HepG2 (cell line): Measurements from ENCODE around the gene ABCC1. TPM values are rescaled to one million over a fixed set of nuclear protein-coding genes. Genes with fewer than 3 reads are reported as not detected.
A peak's percentile ranks its signal among the peaks of the same experiment; 100 is the strongest.

Experiments
- CTCF ChIP-seq: sonication (generic); formaldehyde crosslinking; IDR thresholded peaks from 2 replicates; pipeline ENCODE4 v1.5.0; 2020; ENCODE audit warnings: mild to moderate bottlenecking, missing genetic modification reagents, moderate library complexity
- FOXA1 ChIP-seq, 2 experiments: fragments of 450-650 bp in 1 of 2; sonication (generic) in 1 of 2; formaldehyde crosslinking in 1 of 2; IDR thresholded peaks; 2 replicates each; pipeline versions ENCODE4 v1.4.0 to v1.6.1; 2016 to 2020; ENCODE audit warnings: missing genetic modification reagents in 1 of 2
- HDAC2 ChIP-seq: sonication (generic); formaldehyde crosslinking; IDR thresholded peaks from 2 replicates; pipeline ENCODE4 v1.4.0; 2020; ENCODE audit warnings: missing genetic modification reagents
- HMG20B ChIP-seq: conservative IDR thresholded peaks from 2 replicates; pipeline ENCODE4 v1.6.1; 2016; ENCODE audit warnings: missing genetic modification reagents, missing compliant biosample characterization
- MLX ChIP-seq: IDR thresholded peaks from 2 replicates; pipeline ENCODE4 v1.6.1; 2016
- NFIC ChIP-seq: IDR thresholded peaks from 2 replicates; pipeline ENCODE4 v1.6.1; 2012; ENCODE audit warnings: mild to moderate bottlenecking, low read length, inconsistent platforms
- NFRKB ChIP-seq: fragments of 450-650 bp; IDR thresholded peaks from 2 replicates; pipeline ENCODE4 v1.6.1; 2017
- POLR2G ChIP-seq: fragments of 200-400 bp; formaldehyde crosslinking; IDR thresholded peaks from 2 replicates; pipeline ENCODE4 v1.6.1; 2018; ENCODE audit warnings: mild to moderate bottlenecking, low read depth, low read length, moderate library complexity
- SIX1 ChIP-seq: sonication (generic); formaldehyde crosslinking; IDR thresholded peaks from 2 replicates; pipeline ENCODE4 v1.4.0; 2020; ENCODE audit warnings: missing genetic modification reagents, borderline replicate concordance
- SMARCC2 ChIP-seq: fragments of 450-650 bp; IDR thresholded peaks from 2 replicates; pipeline ENCODE4 v1.6.1; 2017; ENCODE audit warnings: antibody characterized with exemption, mild to moderate bottlenecking
- SP5 ChIP-seq: IDR thresholded peaks from 2 replicates; pipeline ENCODE4 v1.6.1; 2016; ENCODE audit warnings: low read depth, borderline replicate concordance
- TBX2 ChIP-seq: sonication (generic); formaldehyde crosslinking; IDR thresholded peaks from 2 replicates; pipeline ENCODE4 v1.5.0; 2020; ENCODE audit warnings: missing genetic modification reagents, mild to moderate bottlenecking, borderline replicate concordance
- XRCC5 ChIP-seq: fragments of 200-400 bp; formaldehyde crosslinking; optimal IDR thresholded peaks from 2 replicates; pipeline ENCODE3; 2017; ENCODE audit warnings: mild to moderate bottlenecking, low read length
- ZBTB38 ChIP-seq: sonication (generic); formaldehyde crosslinking; IDR thresholded peaks from 2 replicates; pipeline ENCODE4 v1.5.1; 2020; ENCODE audit warnings: mild to moderate bottlenecking, missing genetic modification reagents
- ZC3H4 ChIP-seq: sonication (generic); formaldehyde crosslinking; IDR thresholded peaks from 2 replicates; pipeline ENCODE4 v1.4.0; 2020; ENCODE audit warnings: missing genetic modification reagents, borderline replicate concordance
- ZNF230 ChIP-seq: sonication (generic); formaldehyde crosslinking; IDR thresholded peaks from 2 replicates; pipeline ENCODE4 v1.4.0; 2020; ENCODE audit warnings: mild to moderate bottlenecking, missing genetic modification reagents
- ZNF280D ChIP-seq: sonication (generic); formaldehyde crosslinking; IDR thresholded peaks from 2 replicates; pipeline ENCODE4 v1.5.1; 2020; ENCODE audit warnings: mild to moderate bottlenecking, missing genetic modification reagents
- ZNF512 ChIP-seq: sonication (generic); formaldehyde crosslinking; IDR thresholded peaks from 2 replicates; pipeline ENCODE4 v1.4.0; 2020; ENCODE audit warnings: mild to moderate bottlenecking, missing genetic modification reagents
- ZNF713 ChIP-seq: sonication (generic); formaldehyde crosslinking; IDR thresholded peaks from 2 replicates; pipeline ENCODE4 v1.4.0; 2020; ENCODE audit warnings: mild to moderate bottlenecking, missing genetic modification reagents
- ZNF770 ChIP-seq: sonication (generic); formaldehyde crosslinking; IDR thresholded peaks from 2 replicates; pipeline ENCODE4 v1.5.0; 2020; ENCODE audit warnings: mild to moderate bottlenecking, missing genetic modification reagents
- ZNF792 ChIP-seq: IDR thresholded peaks from 2 replicates; pipeline ENCODE4 v1.6.1; 2016
- polyA plus RNA-seq, 8 experiments: library from polyadenylated mRNA; depleted of rRNA in 3 of 8; stranded (reverse) in 7 of 8; unstranded in 1 of 8; fragments of >200 nt; fragmentation: Illumina TruSeq in 4 of 8; extraction: Trizol in 4 of 8; gene quantifications; 2 replicates each; pipeline versions ENCODE4 v1.2.1 to v1.2.3, GENCODE V29; 2011 to 2016; ENCODE audit warnings: low read depth in 4 of 8, missing spikeins in 1 of 8, mixed read lengths in 1 of 8; ENCODE audit not compliant: insufficient read depth in 1 of 8
- total RNA-seq, 5 experiments: library from RNA; depleted of rRNA; stranded (reverse); fragments of >200 nt; fragmentation: Illumina TruSeq; extraction: Trizol; gene quantifications; 2 replicates each; pipeline ENCODE4 v1.2.3, GENCODE V29; 2016; ENCODE audit warnings: low read depth in 1 of 5

The ABCC1 gene
- total and polyA plus RNA-seq, 2 of the 13 experiments (the other 11 are each of a cell fraction or from before 2014, with no cell fraction given) = 13.0 to 30.6 TPM

- TF ChIP-seq ZC3H4 (CRISPR knock-in tag) (no peak), SIX1 (CRISPR knock-in tag) (peak; percentile 12; the same call in 1 of the 2 replicates), ZNF713 (CRISPR knock-in tag) (0 out of 2 replicates have a peak, but pooled peaks have one; percentile 66), HDAC2 (CRISPR knock-in tag) (peak; percentile 93), ZNF770 (CRISPR knock-in tag) (peak; percentile 64), ZBTB38 (CRISPR knock-in tag) (peak; percentile 43), SMARCC2 (peak; percentile 86), HMG20B (CRISPR knock-in tag) (peak; percentile 74), NFIC (peak; percentile 56; the same call in 1 of the 2 replicates), MLX (peak; percentile 93), ZNF512 (CRISPR knock-in tag) (peak; percentile 66), FOXA1 (IDR thresholded peaks at IDR 0.05) (no peak), FOXA1 (CRISPR knock-in tag; IDR thresholded peaks at IDR 0.05) (peak; percentile 60), NFRKB (no peak), TBX2 (CRISPR knock-in tag) (peak; percentile 76), ZNF792 (CRISPR knock-in tag) (peak; percentile 78), CTCF (CRISPR knock-in tag) (peak; percentile 72), POLR2G (peak; percentile 32; the same call in 1 of the 2 replicates), ZNF280D (CRISPR knock-in tag) (0 out of 2 replicates have a peak, but pooled peaks have one; percentile 38), ZNF230 (CRISPR knock-in tag) (no peak), XRCC5 (peak; percentile 82), SP5 (CRISPR knock-in tag) (peak; percentile 62; the same call in 1 of the 2 replicates)
Observed at GRCh38 chr16:15996432-15997109, 47.2 kb downstream of the ABCC1 start (continued).
